MM.1S (cell line): ENCODE data around the gene CEP85.
A peak's percentile ranks its signal among the peaks of the same experiment; 100 is the strongest.

Experiments
- DNase-seq: peaks from one replicate; pipeline ENCODE4 v3.0.0-alpha.2; 2015
- H2AFZ ChIP-seq: fragments of 300-600 bp; sonication (generic); 2 replicates; pipeline ENCODE4 v1.6.0; 2016; ENCODE audit warnings: antibody characterized with exemption, low read length
- H3F3A ChIP-seq: fragments of 300-600 bp; sonication (generic); 2 replicates; pipeline ENCODE4 v1.6.1; 2016; ENCODE audit warnings: mild to moderate bottlenecking, antibody characterized with exemption, low read length, moderate library complexity, mixed read lengths; ENCODE audit not compliant: insufficient read depth
- H3K27ac ChIP-seq: fragments of 300-600 bp; sonication (generic); 2 replicates; pipeline ENCODE4 v1.5.1; 2016; ENCODE audit warnings: mild to moderate bottlenecking, low read length
- H3K27me3 ChIP-seq: fragments of 300-600 bp; sonication (generic); replicated peaks from 2 replicates; pipeline ENCODE4 v1.6.0; 2016; ENCODE audit warnings: low read length; ENCODE audit not compliant: insufficient read depth
- H3K36me3 ChIP-seq: fragments of 300-600 bp; sonication (generic); replicated peaks from 2 replicates; pipeline ENCODE4 v1.6.1; 2016; ENCODE audit warnings: mild to moderate bottlenecking, low read length, mixed read lengths; ENCODE audit not compliant: insufficient read depth
- H3K4me1 ChIP-seq: fragments of 300-600 bp; sonication (generic); 2 replicates; pipeline ENCODE4 v1.6.1; 2016; ENCODE audit warnings: low read length, mixed read lengths
- H3K4me2 ChIP-seq: fragments of 300-600 bp; sonication (generic); 2 replicates; pipeline ENCODE4 v1.6.0; 2016; ENCODE audit warnings: low read depth, low read length
- H3K4me3 ChIP-seq: fragments of 300-600 bp; sonication (generic); 2 replicates; pipeline ENCODE4 v1.5.1; 2016; ENCODE audit warnings: low read length, mixed read lengths
- H3K79me2 ChIP-seq: fragments of 300-600 bp; sonication (generic); 2 replicates; pipeline ENCODE4 v1.6.1; 2016; ENCODE audit warnings: mixed run types, low read length, mixed read lengths
- H3K9ac ChIP-seq: fragments of 300-600 bp; sonication (generic); 2 replicates; pipeline ENCODE4 v1.6.1; 2016; ENCODE audit warnings: low read length, mixed read lengths
- H3K9me2 ChIP-seq: fragments of 300-600 bp; sonication (generic); replicated peaks from 2 replicates; pipeline ENCODE4 v1.6.1; 2016; ENCODE audit warnings: mild to moderate bottlenecking, low read length, mixed read lengths; ENCODE audit not compliant: insufficient read depth
- H3K9me3 ChIP-seq: fragments of 300-600 bp; sonication (generic); replicated peaks from 2 replicates; pipeline ENCODE4 v1.6.1; 2016; ENCODE audit warnings: mild to moderate bottlenecking, low read length, mixed read lengths; ENCODE audit not compliant: insufficient read depth
- H4K20me1 ChIP-seq: fragments of 300-600 bp; sonication (generic); 2 replicates; pipeline ENCODE4 v1.6.1; 2016; ENCODE audit warnings: mild to moderate bottlenecking, low read length, moderate library complexity, mixed read lengths; ENCODE audit not compliant: insufficient read depth
- EZH2 ChIP-seq: fragments of 300-600 bp; sonication (generic); optimal IDR thresholded peaks from 2 replicates; pipeline ENCODE3; 2017; ENCODE audit warnings: low read depth, mild to moderate bottlenecking, antibody characterized with exemption, low read length, mixed read lengths
- EZH2phosphoT487 ChIP-seq: fragments of 300-600 bp; sonication (generic); IDR thresholded peaks from 2 replicates; pipeline ENCODE4 v1.6.1; 2018; ENCODE audit warnings: antibody characterized with exemption, low read length
- TF ChIP-seq, protein P1 (sequence below): fragments of 300-600 bp; sonication (generic); IDR thresholded peaks from 2 replicates; pipeline ENCODE4 v1.5.1; 2016; ENCODE audit warnings: antibody characterized with exemption, low read length, mixed read lengths

CEP85 gene

DNA sequence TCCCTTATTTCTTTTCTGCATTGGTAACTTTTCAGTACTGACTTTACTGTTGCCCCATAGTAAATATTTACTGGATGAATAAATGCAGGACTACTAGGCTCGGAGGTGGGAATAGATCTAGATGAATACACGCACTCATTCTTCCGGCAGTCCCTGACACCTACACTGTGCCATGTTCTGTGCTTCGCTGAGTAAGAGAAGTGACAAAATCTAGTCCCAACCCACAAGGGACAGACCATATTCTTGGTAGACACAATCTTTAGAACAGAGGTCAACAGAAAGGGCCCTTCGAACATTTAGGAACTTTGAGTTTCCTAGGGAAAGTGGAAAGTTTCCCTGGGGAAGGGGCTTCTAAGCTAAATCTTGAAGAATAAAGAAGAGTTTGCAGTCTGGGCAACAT is 80.5 kb downstream of the CEP85 start:
- H3K4me1 ChIP-seq: peaks cover 22% of the 10 kb centered on the region; the same call in 1 of the 2 replicates
- no peak overlapping the region for H3K4me2 ChIP-seq
- no peaks in the 10 kb centered on the region for H3K79me2 ChIP-seq
- DNase-seq: no peak
- no peak overlapping the region for H3K4me3 ChIP-seq
- H2AFZ ChIP-seq: no peak overlapping the region
- no peaks in the 10 kb centered on the region for H3F3A ChIP-seq
- H3K9me3 ChIP-seq: no peaks in the 10 kb centered on the region
- TF ChIP-seq, protein P1, sequence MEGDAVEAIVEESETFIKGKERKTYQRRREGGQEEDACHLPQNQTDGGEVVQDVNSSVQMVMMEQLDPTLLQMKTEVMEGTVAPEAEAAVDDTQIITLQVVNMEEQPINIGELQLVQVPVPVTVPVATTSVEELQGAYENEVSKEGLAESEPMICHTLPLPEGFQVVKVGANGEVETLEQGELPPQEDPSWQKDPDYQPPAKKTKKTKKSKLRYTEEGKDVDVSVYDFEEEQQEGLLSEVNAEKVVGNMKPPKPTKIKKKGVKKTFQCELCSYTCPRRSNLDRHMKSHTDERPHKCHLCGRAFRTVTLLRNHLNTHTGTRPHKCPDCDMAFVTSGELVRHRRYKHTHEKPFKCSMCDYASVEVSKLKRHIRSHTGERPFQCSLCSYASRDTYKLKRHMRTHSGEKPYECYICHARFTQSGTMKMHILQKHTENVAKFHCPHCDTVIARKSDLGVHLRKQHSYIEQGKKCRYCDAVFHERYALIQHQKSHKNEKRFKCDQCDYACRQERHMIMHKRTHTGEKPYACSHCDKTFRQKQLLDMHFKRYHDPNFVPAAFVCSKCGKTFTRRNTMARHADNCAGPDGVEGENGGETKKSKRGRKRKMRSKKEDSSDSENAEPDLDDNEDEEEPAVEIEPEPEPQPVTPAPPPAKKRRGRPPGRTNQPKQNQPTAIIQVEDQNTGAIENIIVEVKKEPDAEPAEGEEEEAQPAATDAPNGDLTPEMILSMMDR: no peak
- TF ChIP-seq EZH2phosphoT487 (no peak), EZH2 (no peak)
- H4K20me1 ChIP-seq: no peaks in the 10 kb centered on the region
- H3K27me3 ChIP-seq: no peaks in the 10 kb centered on the region
- no peaks in the 10 kb centered on the region for H3K36me3 ChIP-seq
- no peaks in the 10 kb centered on the region for H3K9me2 ChIP-seq
- H3K27ac ChIP-seq: no peak overlapping the region
- no peak overlapping the region for H3K9ac ChIP-seq

DNA sequence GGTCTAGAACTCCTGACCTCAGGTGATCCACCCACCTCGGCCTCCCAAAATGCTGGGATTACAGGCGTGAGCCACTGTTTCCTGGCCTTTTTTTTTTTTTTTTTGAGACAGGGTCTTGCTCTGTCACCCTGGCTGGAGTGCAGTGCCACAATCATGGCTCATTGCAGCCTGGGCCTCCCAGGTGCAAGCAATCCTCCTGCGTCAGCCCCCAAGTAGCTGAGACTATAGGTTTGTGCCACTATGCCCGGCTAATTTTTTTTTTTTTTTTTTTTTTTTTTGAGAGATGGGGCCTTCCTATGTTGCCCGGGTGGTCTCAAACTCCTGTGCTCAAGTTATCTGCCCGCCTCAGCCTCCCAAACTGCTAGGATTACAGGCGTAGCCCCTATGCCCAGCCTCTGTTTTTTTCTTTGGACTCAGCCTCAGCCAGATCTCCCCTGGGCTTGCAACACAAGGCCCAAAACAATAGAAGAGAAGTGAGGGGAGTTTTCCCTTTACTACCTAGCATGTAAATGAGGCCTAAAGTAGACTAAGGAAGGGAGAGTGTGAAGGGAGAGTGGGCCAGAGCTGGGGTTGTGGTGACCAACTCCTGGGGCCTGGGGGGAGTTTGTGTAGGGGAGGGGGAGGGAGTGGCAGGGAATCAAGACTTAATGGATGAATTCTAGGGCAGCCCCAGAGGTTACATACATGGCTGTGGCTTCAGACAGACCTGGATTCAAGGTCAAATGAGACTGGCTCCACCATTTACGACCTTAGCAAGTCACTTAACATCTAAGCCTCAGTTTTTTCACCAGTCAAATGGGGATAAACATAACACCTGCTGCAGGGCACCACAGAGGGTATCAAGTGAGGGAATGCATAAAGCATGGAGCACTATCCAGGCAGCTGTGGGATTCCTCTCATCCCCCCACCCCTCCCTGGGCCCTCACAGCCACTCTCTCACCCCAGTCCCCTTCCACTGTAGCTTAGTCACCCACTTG is 82.2 kb downstream of the CEP85 start:
- Histone ChIP-seq H3K79me2 (no peaks in the 10 kb centered on the region), H3K4me2 (no peak overlapping the region; the same call in 1 of the 2 replicates), H3K4me1 (peaks cover 23% of the 10 kb centered on the region), H3K9ac (no peak overlapping the region), H3K9me2 (no peaks in the 10 kb centered on the region), H3K4me3 (no peak overlapping the region), H2AFZ (no peak overlapping the region), H3K9me3 (no peaks in the 10 kb centered on the region), H4K20me1 (no peaks in the 10 kb centered on the region), H3K27ac (no peak overlapping the region), H3K27me3 (no peaks in the 10 kb centered on the region), H3F3A (no peaks in the 10 kb centered on the region), H3K36me3 (no peaks in the 10 kb centered on the region)
- no peak for DNase-seq
- TF ChIP-seq, protein P1: no peak
- TF ChIP-seq EZH2: no peak
- no peak for TF ChIP-seq EZH2phosphoT487

DNA sequence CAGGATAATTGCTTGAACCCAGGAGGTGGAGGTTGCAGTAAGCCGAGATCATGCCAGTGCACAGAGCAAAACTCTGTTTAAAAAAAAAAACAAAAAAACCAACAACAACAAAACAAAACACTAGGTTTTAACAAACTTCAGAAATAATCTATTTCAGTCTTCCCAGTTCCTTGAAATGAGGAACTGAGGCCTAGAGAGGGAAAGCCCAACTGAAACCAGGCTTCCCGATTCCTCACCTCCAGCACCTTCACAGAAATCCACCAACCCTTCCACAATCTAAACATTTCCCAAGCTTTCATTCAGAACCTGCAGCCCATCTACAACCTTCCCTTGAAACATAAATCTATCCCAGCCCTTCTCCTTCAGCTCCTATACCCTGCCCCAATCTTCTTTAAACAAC is 83.1 kb downstream of the CEP85 start:
- no peak for DNase-seq
- Histone ChIP-seq H3K9me2 (no peaks in the 10 kb centered on the region), H4K20me1 (no peaks in the 10 kb centered on the region), H3K4me1 (peaks cover 26% of the 10 kb centered on the region), H3K9ac (no peak overlapping the region), H3K4me3 (no peak overlapping the region), H3K79me2 (no peaks in the 10 kb centered on the region), H3K36me3 (no peaks in the 10 kb centered on the region), H2AFZ (no peak overlapping the region), H3F3A (no peaks in the 10 kb centered on the region), H3K27me3 (no peaks in the 10 kb centered on the region), H3K9me3 (no peaks in the 10 kb centered on the region), H3K4me2 (peak overlapping the region; percentile 37; the same call in 1 of the 2 replicates), H3K27ac (no peak overlapping the region)
- no peak for TF ChIP-seq EZH2phosphoT487
- no peak for TF ChIP-seq EZH2
- TF ChIP-seq, protein P1: no peak
